ENCODE results near the gene ZNF511. TPM values are rescaled to one million over a fixed set of nuclear protein-coding genes. Genes with fewer than 3 reads are reported as not detected.

Gene ZNF511
- total and polyA plus RNA-seq, 2 of the 4 experiments (the other 2 are of a cell fraction): 13.6 to 32.6 TPM

DNA sequence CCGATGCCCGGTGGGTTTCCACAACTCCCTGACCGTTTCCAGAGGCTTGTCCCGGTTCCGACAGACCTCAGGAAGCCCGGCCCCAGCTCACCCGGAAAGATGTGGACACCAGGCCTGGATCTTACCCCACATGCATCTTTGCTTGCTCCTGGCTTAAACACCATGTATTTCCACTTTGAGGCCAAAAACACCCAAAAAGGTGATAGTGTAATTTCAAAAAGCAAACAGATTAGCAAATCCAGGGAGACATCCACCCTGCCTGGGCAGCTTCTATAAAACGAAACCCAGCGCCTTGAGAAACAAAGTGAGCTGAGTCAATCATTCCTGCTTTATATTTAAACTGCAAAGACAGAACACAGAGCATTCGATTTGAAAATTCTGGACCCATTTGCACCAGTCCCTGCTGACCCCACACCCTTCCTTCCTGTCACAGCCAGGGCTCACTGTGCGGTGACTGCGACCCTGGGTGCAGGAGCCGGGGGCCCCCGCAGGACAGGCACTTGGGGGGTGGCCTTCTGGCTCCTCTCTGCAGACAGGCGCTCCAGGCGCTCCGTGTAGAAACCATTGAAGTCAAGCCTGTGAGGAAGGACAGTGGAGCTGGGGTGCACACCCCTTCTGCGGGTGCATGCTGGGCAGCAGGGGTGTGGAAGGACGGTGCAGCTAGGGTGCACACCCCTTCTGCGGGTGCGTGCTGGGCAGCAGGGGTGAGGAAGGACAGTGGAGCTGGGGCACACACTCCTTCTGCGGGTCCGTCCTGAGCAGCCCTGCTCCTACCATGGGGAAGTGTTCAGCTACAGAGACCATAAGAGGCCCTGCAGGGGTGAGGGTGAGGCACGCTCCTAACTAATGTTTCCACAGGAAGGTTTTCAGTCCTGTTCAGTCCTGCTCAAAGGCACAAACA, 29.1 kb upstream of the ZNF511 start:
- DNase-seq (no peak), ATAC-seq (ENCODE audit: low read depth) (no peak)
- Histone ChIP-seq H2BK5ac (ENCODE audit: low read depth, low read length, poor library complexity, severe bottlenecking) (no peak overlapping the region), H3K79me1 (ENCODE audit: low read depth in 1 of 2, low read length in 2 of 2) (peaks cover 0 to 3% of the 10 kb centered on the region in 2 experiments; a peak in 1 of 4 replicates), H3K4me1 (ENCODE audit: control insufficient read depth, insufficient read depth, low read length) (peaks cover 10% of the 10 kb centered on the region), H2AFZ (replicated peaks; ENCODE audit: low read length, poor library complexity) (no peak overlapping the region), H3K9me1 (ENCODE audit: insufficient read depth, low read length) (0 out of 2 replicates have a peak, but pooled peaks cover 4% of the 10 kb centered on the region), H3K9ac (ENCODE audit: low read depth, low read length) (no peak overlapping the region), H4K8ac (ENCODE audit: low read depth in 2 of 2, low read length in 2 of 2) (no peak overlapping the region), H3K18ac (ENCODE audit: low read depth, low read length) (no peak overlapping the region), H3K4me2 (ENCODE audit: low read depth, low read length) (no peak overlapping the region), H2AK9ac (replicated peaks; ENCODE audit: low read depth, low read length, poor library complexity) (peak overlapping the region; percentile 25), H4K91ac (ENCODE audit: insufficient read depth, low read depth, low read length) (no peak overlapping the region), H2BK120ac (ENCODE audit: low read depth, low read length) (no peak overlapping the region), H3K9me3 (ENCODE audit: control insufficient read depth, insufficient read depth, low read length) (no peaks in the 10 kb centered on the region), H3K23ac (ENCODE audit: low read depth, low read length) (no peak overlapping the region), H3K14ac (replicated peaks; ENCODE audit: low read depth, low read length) (no peak overlapping the region), H2BK15ac (ENCODE audit: low read depth, low read length) (no peak overlapping the region), H4K20me1 (ENCODE audit: insufficient read depth, low read length) (peaks cover 7% of the 10 kb centered on the region; the same call in 1 of the 2 replicates), H2AK5ac (ENCODE audit: low read depth, low read length) (no peak overlapping the region), H4K5ac (ENCODE audit: low read depth, low read length) (no peak overlapping the region), H2BK20ac (ENCODE audit: low read depth, low read length) (no peak overlapping the region), H3K36me3 (ENCODE audit: control insufficient read depth, insufficient read depth, low read length) (peaks cover 48% of the 10 kb centered on the region), H3K27me3 (ENCODE audit: control insufficient read depth, insufficient read depth, low read length) (peaks cover 9% of the 10 kb centered on the region), H3K4me3 (ENCODE audit: insufficient read depth, low read depth, low read length) (no peak overlapping the region), H3K27ac (ENCODE audit: insufficient read depth, low read length) (no peak overlapping the region), H3K56ac (ENCODE audit: extremely low read depth, insufficient read depth, low read length) (no peak overlapping the region), H3K4ac (ENCODE audit: low read depth, low read length) (no peak overlapping the region)
- intact Hi-C loops (cut with micrococcal nuclease): no loop called here
- ChIA-PET CTCF (interaction anchor here (0.8 kb wide), 1 partner anchor 28 kb away, joined by 3 read pairs; no protein-coding TSS in a partner anchor), POLR2A (ENCODE audit: unreplicated experiment) (no interaction called here)
- dilution Hi-C loops (cut with HindIII; ENCODE audit: low sequenced_read_pairs, unreplicated experiment): no loop called here
- BruUV-seq (replicated peaks): no TSS peak
- in situ Hi-C loops (cut with MboI; ENCODE audit: low sequenced_read_pairs): no loop called here
- 95% methylated on average over 4 of the region's 24 CpGs; no CpG with 5 or more reads in 1 of the 2 experiments for WGBS, 2 experiments (ENCODE audit: extremely low coverage in 2 of 2, insufficient read length in 1 of 2)
- TF ChIP-seq NFE2L2 (IDR thresholded peaks at IDR 0.05; ENCODE audit: low read depth, low read length) (no peak), ELK1 (IDR thresholded peaks at IDR 0.05; ENCODE audit: borderline replicate concordance, low read depth, low read length) (no peak), BHLHE40 (IDR thresholded peaks at IDR 0.05; ENCODE audit: low read depth, low read length) (no peak), MXI1 (IDR thresholded peaks at IDR 0.05; ENCODE audit: borderline replicate concordance, low read depth, low read length) (no peak), POLR2A (IDR thresholded peaks at IDR 0.05; ENCODE audit: low read depth, low read length) (no peak), FOS (IDR thresholded peaks at IDR 0.05; ENCODE audit: low read depth, low read length) (no peak), MAFK (IDR thresholded peaks at IDR 0.05; ENCODE audit: low read depth, low read length) (no peak), SMC3 (IDR thresholded peaks at IDR 0.05; ENCODE audit: low read depth, low read length) (no peak), RFX5 (IDR thresholded peaks at IDR 0.05; ENCODE audit: low read depth, low read length) (no peak), CHD1 (IDR thresholded peaks at IDR 0.05; ENCODE audit: low read depth, low read length) (no peak), RCOR1 (IDR thresholded peaks at IDR 0.05; ENCODE audit: insufficient replicate concordance, low read length) (no peak), CTCF (conservative IDR thresholded peaks at IDR 0.05; ENCODE audit: low read depth, low read length) (no peak), CEBPB (IDR thresholded peaks at IDR 0.05; ENCODE audit: low read depth, low read length) (no peak)
- TF ChIP-seq, protein P1, sequence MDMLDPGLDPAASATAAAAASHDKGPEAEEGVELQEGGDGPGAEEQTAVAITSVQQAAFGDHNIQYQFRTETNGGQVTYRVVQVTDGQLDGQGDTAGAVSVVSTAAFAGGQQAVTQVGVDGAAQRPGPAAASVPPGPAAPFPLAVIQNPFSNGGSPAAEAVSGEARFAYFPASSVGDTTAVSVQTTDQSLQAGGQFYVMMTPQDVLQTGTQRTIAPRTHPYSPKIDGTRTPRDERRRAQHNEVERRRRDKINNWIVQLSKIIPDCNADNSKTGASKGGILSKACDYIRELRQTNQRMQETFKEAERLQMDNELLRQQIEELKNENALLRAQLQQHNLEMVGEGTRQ (IDR thresholded peaks at IDR 0.05; ENCODE audit: low read depth, low read length): no peak
